VCaP (cell line): ENCODE measurements around the gene RAD51B.
"Not testable (repeated sequence)": the region's sequence is repeated elsewhere in the genome, so short reads cannot be mapped to it uniquely, and the experiment has no call there.

Experiments
- H3K27ac ChIP-seq: fragments of 450-650 bp; 2 replicates; pipeline ENCODE4 v1.5.1; 2017
- TF ChIP-seq, protein P1 (sequence below): fragments of 450-650 bp; conservative IDR thresholded peaks from 2 replicates; pipeline ENCODE4 v1.5.1; 2017; ENCODE audit warnings: mild to moderate bottlenecking, moderate library complexity

RAD51B gene

DNA sequence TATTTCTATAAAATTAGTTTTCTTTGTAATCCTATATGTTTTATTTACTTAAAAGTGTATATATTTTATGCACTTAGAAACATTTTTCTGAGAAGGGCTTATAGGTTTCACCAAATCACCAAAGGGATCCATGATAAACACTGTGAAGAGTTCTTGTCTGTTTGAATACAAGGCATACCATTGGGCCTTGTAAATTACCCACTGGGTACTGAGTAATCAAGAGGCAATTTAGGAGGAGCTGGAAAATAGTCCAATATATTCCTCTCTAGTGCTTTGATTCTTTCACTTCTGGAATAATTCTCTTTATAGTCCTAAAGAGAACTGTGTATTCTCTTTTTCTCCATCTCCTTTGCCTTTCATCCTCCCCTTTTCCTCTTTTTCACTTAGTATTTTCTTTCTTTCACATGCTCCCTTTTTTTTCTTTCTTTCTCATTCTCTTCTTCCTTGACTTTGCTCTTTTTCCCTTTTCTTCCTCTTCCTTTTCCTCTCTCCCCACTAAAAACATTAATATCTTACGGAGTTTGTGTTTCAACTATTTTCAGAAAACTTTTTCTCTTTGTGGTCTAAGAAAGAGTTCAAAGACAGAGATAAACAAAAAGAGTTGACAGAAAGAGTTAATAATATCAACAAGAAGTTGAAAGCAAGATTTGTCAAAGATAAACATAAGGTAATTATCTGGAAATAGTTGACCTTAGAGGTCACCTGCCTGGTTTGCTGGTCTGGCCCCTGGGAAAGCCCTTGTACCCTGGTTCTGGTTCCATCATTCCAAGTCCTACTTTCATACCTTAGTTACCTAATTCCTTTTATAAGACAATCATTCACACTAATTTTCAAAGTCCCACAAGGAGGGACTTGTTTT lies 435.3 kb downstream of the RAD51B start:
- H3K27ac ChIP-seq, result peak overlapping the region; percentile 75

DNA sequence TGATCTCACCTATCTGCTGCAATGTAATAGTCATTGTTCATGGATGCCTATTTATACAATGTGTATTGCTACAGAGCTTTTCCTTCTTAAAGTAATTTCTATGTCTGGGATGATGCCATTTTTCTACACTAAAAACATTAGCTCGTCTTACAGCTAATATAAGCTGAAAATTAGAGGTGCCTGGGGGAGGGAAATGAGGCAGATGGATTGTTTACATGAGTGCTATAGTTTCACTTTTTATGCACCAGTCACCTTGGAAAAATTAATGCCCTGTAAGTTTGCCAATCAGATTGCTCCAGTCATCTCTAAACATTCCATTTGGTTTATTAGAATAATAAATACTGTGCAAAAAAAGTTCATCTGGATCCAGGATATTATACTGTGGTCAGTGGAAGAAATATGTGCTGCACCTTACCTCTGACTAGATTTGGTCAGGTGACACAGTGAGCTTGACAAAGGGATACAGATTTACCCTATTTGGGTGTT lies 436.2 kb downstream of the RAD51B start:
- H3K27ac ChIP-seq, result peak overlapping the region; percentile 75
- TF ChIP-seq, protein P1, sequence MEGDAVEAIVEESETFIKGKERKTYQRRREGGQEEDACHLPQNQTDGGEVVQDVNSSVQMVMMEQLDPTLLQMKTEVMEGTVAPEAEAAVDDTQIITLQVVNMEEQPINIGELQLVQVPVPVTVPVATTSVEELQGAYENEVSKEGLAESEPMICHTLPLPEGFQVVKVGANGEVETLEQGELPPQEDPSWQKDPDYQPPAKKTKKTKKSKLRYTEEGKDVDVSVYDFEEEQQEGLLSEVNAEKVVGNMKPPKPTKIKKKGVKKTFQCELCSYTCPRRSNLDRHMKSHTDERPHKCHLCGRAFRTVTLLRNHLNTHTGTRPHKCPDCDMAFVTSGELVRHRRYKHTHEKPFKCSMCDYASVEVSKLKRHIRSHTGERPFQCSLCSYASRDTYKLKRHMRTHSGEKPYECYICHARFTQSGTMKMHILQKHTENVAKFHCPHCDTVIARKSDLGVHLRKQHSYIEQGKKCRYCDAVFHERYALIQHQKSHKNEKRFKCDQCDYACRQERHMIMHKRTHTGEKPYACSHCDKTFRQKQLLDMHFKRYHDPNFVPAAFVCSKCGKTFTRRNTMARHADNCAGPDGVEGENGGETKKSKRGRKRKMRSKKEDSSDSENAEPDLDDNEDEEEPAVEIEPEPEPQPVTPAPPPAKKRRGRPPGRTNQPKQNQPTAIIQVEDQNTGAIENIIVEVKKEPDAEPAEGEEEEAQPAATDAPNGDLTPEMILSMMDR, result no peak

More for the DNA sequence above, 435.3 kb downstream of the RAD51B start:
- TF ChIP-seq, protein P1, result no peak

DNA sequence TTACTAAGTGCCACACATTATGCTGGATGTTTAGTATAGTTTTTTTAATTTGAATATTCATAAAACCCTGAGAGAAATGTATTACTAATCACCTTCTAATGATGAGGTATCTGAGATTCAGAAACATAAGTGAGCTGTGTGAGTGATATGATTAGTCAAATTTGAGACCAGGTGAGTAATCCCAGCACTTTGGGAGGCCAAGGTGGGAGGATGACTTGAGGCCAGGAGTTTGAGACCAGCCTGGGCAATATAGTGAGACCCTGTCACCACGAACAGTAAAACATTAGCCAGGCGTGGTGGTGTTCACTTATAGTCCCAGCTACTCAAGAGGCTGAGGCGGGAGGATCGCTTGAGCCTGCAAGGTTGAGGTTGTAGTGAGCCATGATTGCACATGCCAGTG lies 438.4 kb downstream of the RAD51B start:
- no peak overlapping the region for H3K27ac ChIP-seq
- TF ChIP-seq, protein P1, result no peak

DNA sequence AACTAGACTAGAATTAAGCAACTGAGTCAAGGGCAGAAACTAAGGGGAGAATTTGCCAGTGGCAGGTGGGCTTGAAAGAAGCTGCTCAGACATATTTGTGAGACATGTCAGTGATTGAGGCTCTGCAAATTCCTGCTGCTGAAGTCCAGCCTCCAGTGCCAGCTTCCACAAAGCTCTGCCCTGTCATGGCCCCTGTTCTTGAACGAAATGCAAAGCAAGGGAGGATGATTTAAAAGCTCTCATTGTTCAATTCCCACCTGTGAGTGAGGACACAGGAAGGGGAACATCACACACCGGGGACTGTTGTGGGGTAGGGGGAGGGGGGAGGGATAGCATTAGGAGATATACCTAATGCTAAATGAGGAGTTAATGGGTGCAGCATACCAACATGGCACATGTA lies 439.4 kb downstream of the RAD51B start:
- not testable (repeated sequence) for H3K27ac ChIP-seq

DNA sequence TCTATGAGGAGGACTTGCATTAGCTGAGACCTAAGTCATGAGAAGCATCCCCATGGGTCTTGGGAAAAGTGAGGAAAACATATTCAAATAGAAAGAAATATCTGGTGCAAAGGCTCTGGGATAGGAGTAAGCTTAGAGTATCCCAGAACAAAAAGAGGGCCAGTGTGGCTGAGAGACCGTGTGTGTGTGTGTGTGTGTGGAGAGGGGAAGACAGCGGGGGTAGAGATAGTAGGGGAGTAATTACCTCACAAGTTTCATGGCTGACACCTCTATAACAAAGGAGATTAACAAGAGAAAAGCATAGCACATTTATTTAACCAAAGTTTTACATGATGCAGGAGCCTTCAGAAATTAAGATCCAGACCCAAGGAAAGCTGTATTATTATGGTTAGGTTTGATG lies 440.5 kb downstream of the RAD51B start:
- TF ChIP-seq, protein P1, result no peak
- H3K27ac ChIP-seq, result no peak overlapping the region

DNA sequence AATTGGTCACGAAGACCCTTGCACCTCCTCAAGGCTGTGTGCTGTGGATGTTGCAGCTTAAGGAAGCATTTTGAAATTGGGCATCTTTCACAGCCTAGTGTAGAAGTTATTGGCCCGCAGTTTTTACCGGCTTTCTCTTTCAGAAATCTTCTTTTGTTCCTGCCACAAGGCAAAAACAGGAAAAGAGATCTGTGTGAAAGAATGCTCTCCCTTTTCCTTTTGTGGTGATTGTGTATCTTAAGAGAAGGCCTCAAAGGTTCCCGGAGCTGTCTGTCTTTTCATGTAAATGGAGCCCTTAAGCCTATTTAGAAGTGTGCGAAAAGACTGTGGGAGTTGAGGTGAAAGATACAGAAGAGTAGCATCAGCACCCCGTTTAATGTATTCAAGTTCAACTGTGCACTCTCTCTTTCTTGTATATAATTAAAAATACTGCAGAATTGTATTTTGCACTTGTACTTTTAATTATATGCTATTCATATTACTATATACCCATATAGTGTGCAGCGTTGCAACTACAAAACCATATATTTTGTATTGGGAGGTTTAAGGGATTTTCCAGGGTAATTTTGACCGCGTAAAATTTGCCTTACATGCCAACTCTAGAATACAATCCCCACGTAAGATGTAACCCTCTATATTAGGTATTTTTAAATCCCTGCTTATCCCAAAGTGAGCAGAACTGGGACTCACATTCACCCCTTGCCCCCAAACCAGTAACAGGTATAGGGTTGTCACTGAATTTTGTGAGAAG lies 441.7 kb downstream of the RAD51B start:
- TF ChIP-seq, protein P1, result no peak
- H3K27ac ChIP-seq, result no peak overlapping the region

DNA sequence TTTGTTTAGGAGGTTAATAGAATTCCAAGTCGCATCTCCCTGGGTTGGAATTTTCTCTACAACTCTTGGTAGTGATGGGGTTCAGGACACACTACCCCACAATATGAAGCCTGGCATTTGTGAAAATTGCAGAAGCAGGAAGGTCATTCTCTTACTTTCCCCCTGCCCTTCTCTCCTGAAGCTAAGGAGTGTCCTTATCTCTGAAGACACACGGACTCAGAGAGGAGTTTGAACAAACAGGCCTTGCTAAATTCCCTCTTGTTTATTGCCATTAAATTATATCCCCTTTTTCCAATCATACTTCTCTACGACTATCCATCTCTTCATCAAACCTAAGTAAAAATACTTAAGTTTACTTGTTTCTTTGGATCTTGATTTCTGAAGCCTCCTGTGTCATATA lies 443.0 kb downstream of the RAD51B start:
- TF ChIP-seq, protein P1, result no peak
- H3K27ac ChIP-seq, result no peak overlapping the region
